Renal pelvis (tissue), 12 donors: ENCODE results near the gene AJM1. TPM values are rescaled to one million over a fixed set of nuclear protein-coding genes. Genes with fewer than 3 reads are reported as not detected.
A peak's percentile ranks its signal among the peaks of the same experiment; 100 is the strongest.
"Not testable (repeated sequence)": the region's sequence is repeated elsewhere in the genome, so short reads cannot be mapped to it uniquely, and the experiment has no call there.

Experiments
- DNase-seq: peaks from one replicate; pipeline ENCODE4 v3.0.0-alpha.2; 2013
- long read RNA-seq, 16 experiments: transcript quantifications; one replicate each; lab custom pipeline, GENCODE V29; 2026
- polyA plus RNA-seq, 3 donors: library from polyadenylated mRNA; unstranded; fragments of 120-200 nt; gene quantifications; one replicate each; pipeline ENCODE4 v1.2.1, GENCODE V29; 2013; ENCODE audit not compliant: insufficient read length in 3 of 3

The AJM1 gene
- polyA plus RNA-seq, result 1 to 10 TPM; 1.5 to 1.7 (median 1.6) TPM
- long read RNA-seq, donor 1, full-length matches to known transcripts, result 5 of 5 reads
- long read RNA-seq, donor 1, partial matches to known transcripts, result 0 of 5 reads
- long read RNA-seq, donor 1, other reads (novel, unspliced or antisense), result 0 of 5 reads
- long read RNA-seq, donor 2, full-length matches to known transcripts, result 5 of 5 reads
- long read RNA-seq, donor 2, partial matches to known transcripts, result 0 of 5 reads
- long read RNA-seq, donor 2, other reads (novel, unspliced or antisense), result 0 of 5 reads
- long read RNA-seq, donor 3, full-length matches to known transcripts, result 2 of 2 reads
- long read RNA-seq, donor 3, partial matches to known transcripts, result 0 of 2 reads
- long read RNA-seq, donor 3, other reads (novel, unspliced or antisense), result 0 of 2 reads
- long read RNA-seq, donor 4, full-length matches to known transcripts, result 4 of 4 reads
- long read RNA-seq, donor 4, partial matches to known transcripts, result 0 of 4 reads
- long read RNA-seq, donor 4, other reads (novel, unspliced or antisense), result 0 of 4 reads
- long read RNA-seq, donor 5, full-length matches to known transcripts, result 4 of 4 reads
- long read RNA-seq, donor 5, partial matches to known transcripts, result 0 of 4 reads
- long read RNA-seq, donor 5, other reads (novel, unspliced or antisense), result 0 of 4 reads
- long read RNA-seq, donor 6, full-length matches to known transcripts, result 5 of 5 reads
- long read RNA-seq, donor 6, partial matches to known transcripts, result 0 of 5 reads
- long read RNA-seq, donor 6, other reads (novel, unspliced or antisense), result 0 of 5 reads
- long read RNA-seq, donor 7, full-length matches to known transcripts, result 7 of 7 reads
- long read RNA-seq, donor 7, partial matches to known transcripts, result 0 of 7 reads
- long read RNA-seq, donor 7, other reads (novel, unspliced or antisense), result 0 of 7 reads
- long read RNA-seq, donor 8, result 0 reads
- long read RNA-seq, donor 9, full-length matches to known transcripts, result 7 of 7 reads
- long read RNA-seq, donor 9, partial matches to known transcripts, result 0 of 7 reads
- long read RNA-seq, donor 9, other reads (novel, unspliced or antisense), result 0 of 7 reads
- long read RNA-seq, donor 10, full-length matches to known transcripts, result 5 of 5 reads
- long read RNA-seq, donor 10, partial matches to known transcripts, result 0 of 5 reads
- long read RNA-seq, donor 10, other reads (novel, unspliced or antisense), result 0 of 5 reads
- long read RNA-seq, donor 11, full-length matches to known transcripts, result 6 of 6 reads
- long read RNA-seq, donor 11, partial matches to known transcripts, result 0 of 6 reads
- long read RNA-seq, donor 11, other reads (novel, unspliced or antisense), result 0 of 6 reads
- long read RNA-seq, donor 12, full-length matches to known transcripts, result 3 of 3 reads
- long read RNA-seq, donor 12, partial matches to known transcripts, result 0 of 3 reads
- long read RNA-seq, donor 12, other reads (novel, unspliced or antisense), result 0 of 3 reads
- long read RNA-seq, donor 13, full-length matches to known transcripts, result 4 of 4 reads
- long read RNA-seq, donor 13, partial matches to known transcripts, result 0 of 4 reads
- long read RNA-seq, donor 13, other reads (novel, unspliced or antisense), result 0 of 4 reads
- long read RNA-seq, donor 14, result 0 reads
- long read RNA-seq, donor 15, full-length matches to known transcripts, result 25 of 25 reads
- long read RNA-seq, donor 15, partial matches to known transcripts, result 0 of 25 reads
- long read RNA-seq, donor 15, other reads (novel, unspliced or antisense), result 0 of 25 reads
- long read RNA-seq, donor 16, full-length matches to known transcripts, result 2 of 2 reads
- long read RNA-seq, donor 16, partial matches to known transcripts, result 0 of 2 reads
- long read RNA-seq, donor 16, other reads (novel, unspliced or antisense), result 0 of 2 reads

- peak; percentile 74 for DNase-seq
These were observed at the start of gene AJM1 for GRCh38 chr9:136842380-136842948. AJM1 (plus strand) TSS chr9:136842478; CDS start chr9:136844415, 1,937 bp downstream.

GRCh38 chr9:136793086-136793946 lies 49.0 kb upstream of the AJM1 start:
- no peak for DNase-seq

GRCh38 chr9:136794281-136794999 lies 47.8 kb upstream of the AJM1 start:
- no peak for DNase-seq

- no peak for DNase-seq
These were observed 47.3 kb upstream of the AJM1 start for GRCh38 chr9:136795000-136795348.

- DNase-seq, result no peak
These were observed 46.0 kb upstream of the AJM1 start, which contains the start of gene CCDC183 for GRCh38 chr9:136796238-136796774. CCDC183 (plus strand) TSS chr9:136796338; CDS start chr9:136796398, 60 bp downstream.

- DNase-seq, result not testable (repeated sequence)
These were observed 45.4 kb upstream of the AJM1 start for GRCh38 chr9:136796775-136797347.

- no peak for DNase-seq
These were observed 43.6 kb upstream of the AJM1 start for GRCh38 chr9:136798708-136799078.

GRCh38 chr9:136799079-136799853 lies 43.0 kb upstream of the AJM1 start:
- DNase-seq, result no peak

GRCh38 chr9:136799854-136800657 lies 42.2 kb upstream of the AJM1 start:
- DNase-seq, result peak; percentile 88

- no peak for DNase-seq
These were observed 40.0 kb upstream of the AJM1 start for GRCh38 chr9:136802321-136802720.

- DNase-seq, result not testable (repeated sequence)
These were observed 39.2 kb upstream of the AJM1 start for GRCh38 chr9:136803009-136803550.

- DNase-seq, result no peak
These were observed 38.4 kb upstream of the AJM1 start for GRCh38 chr9:136803551-136804508.

- DNase-seq, result no peak
These were observed 37.6 kb upstream of the AJM1 start for GRCh38 chr9:136804509-136805206.

- no peak for DNase-seq
These were observed 37.0 kb upstream of the AJM1 start for GRCh38 chr9:136805207-136805740.
